K562 (cell line): Measurements from ENCODE around the gene CATSPER3. TPM values are rescaled to one million over a fixed set of nuclear protein-coding genes. Genes with fewer than 3 reads are reported as not detected.
A peak's percentile ranks its signal among the peaks of the same experiment; 100 is the strongest.
"Not testable (repeated sequence)": the region's sequence is repeated elsewhere in the genome, so short reads cannot be mapped to it uniquely, and the experiment has no call there.

ENCODE experiments used
- ATAC-seq: fragments of 200-7000 bp; cut with Tn5 transposase; 3 replicates; pipeline ENCODE4 v1.9.1; 2020; ENCODE audit warnings: moderate library complexity
- BruUV-seq: library from RNA; stranded (reverse); fragments of 400-500 nt; replicated peaks from 2 replicates; lab custom pipeline; 2021; lab: Mats Ljungman, UMichigan
- CTCF ChIA-PET: fragments of 300-600 bp; formaldehyde crosslinking; extraction: SDS; loops from one replicate; lab custom pipeline; 2021; ENCODE audit warnings: low intra/inter-chr PET ratio; lab: Yijun Ruan, JAX
- POLR2A ChIA-PET: fragments of 300-600, 350-650 bp; sonication (Branson Sonifier 250); formaldehyde crosslinking; extraction: SDS; loops from one replicate; lab custom pipeline; 2021; ENCODE audit warnings: antibody characterized with exemption, inconsistent platforms; lab: Yijun Ruan, JAX
- DNase-seq, 4 experiments: peaks; one replicate each; pipeline versions ENCODE4 v3.0.0 to v3.0.0-alpha.2; 2011 to 2018; ENCODE audit warnings: low spot score in 3 of 4, mixed read lengths in 3 of 4; ENCODE audit errors: extremely low read depth in 1 of 4
- FAIRE-seq: peaks from 2 replicates; lab custom pipeline; 2011; peaks lifted over from hg19 to GRCh38; lab: Jason Lieb, UNC
- H2AFZ ChIP-seq: 2 replicates; pipeline ENCODE4 v1.6.0; 2011; ENCODE audit warnings: low read depth, low read length, control low read depth, inconsistent platforms
- H3K27ac ChIP-seq: fragments of 200-600 bp; 3 replicates; pipeline ENCODE4 v1.8.0; 2011; ENCODE audit warnings: low read depth, mild to moderate bottlenecking, control low read depth, inconsistent platforms, low read length, moderate library complexity, mixed read lengths; ENCODE audit errors: extremely low read depth
- H3K27me3 ChIP-seq, 2 experiments: fragments of 300-600 bp in 1 of 2; 2 replicates in 1 of 2; 3 replicates in 1 of 2; pipeline versions ENCODE4 v1.6.0 to v1.8.0; 2011; ENCODE audit warnings: inconsistent platforms in 2 of 2, low read length in 2 of 2, mild to moderate bottlenecking in 1 of 2, mixed read lengths in 1 of 2, moderate library complexity in 1 of 2; ENCODE audit not compliant: control insufficient read depth in 2 of 2, insufficient read depth in 2 of 2
- H3K36me3 ChIP-seq: fragments of 300-600 bp; 3 replicates; pipeline ENCODE4 v1.8.0; 2011; ENCODE audit warnings: mild to moderate bottlenecking, low read length, inconsistent platforms; ENCODE audit not compliant: control insufficient read depth, insufficient read depth
- H3K4me1 ChIP-seq, 2 experiments: fragments of 200-600 bp in 1 of 2; replicated peaks in 1 of 2; 2 replicates in 1 of 2; 3 replicates in 1 of 2; pipeline versions ENCODE4 v1.5.1 to v1.8.0; 2011; ENCODE audit warnings: inconsistent platforms in 2 of 2, low read length in 2 of 2, mild to moderate bottlenecking in 1 of 2, mixed read lengths in 1 of 2, moderate library complexity in 1 of 2; ENCODE audit not compliant: control insufficient read depth in 2 of 2, insufficient read depth in 2 of 2
- H3K4me2 ChIP-seq: 2 replicates; pipeline ENCODE4 v1.6.1; 2011; ENCODE audit warnings: low read length, control low read depth, inconsistent platforms, mixed read lengths; ENCODE audit not compliant: insufficient read depth
- H3K4me3 ChIP-seq: fragments of 200-600 bp; sonication (generic), shearing (Covaris generic); 2 replicates; pipeline ENCODE4 v1.5.1; 2016; ENCODE audit warnings: control low read depth, inconsistent platforms
- H3K79me2 ChIP-seq: fragments of 200-600 bp; 3 replicates; pipeline ENCODE4 v1.8.0; 2011; ENCODE audit warnings: low read length, inconsistent platforms; ENCODE audit not compliant: control insufficient read depth, insufficient read depth
- H3K9ac ChIP-seq, 2 experiments: 2 replicates each; pipeline versions ENCODE4 v1.6.0 to v1.6.1; 2011; ENCODE audit warnings: low read depth in 2 of 2, low read length in 2 of 2, control low read depth in 1 of 2, inconsistent platforms in 1 of 2, mild to moderate bottlenecking in 1 of 2, mixed read lengths in 1 of 2; ENCODE audit not compliant: insufficient read depth in 1 of 2
- H3K9me1 ChIP-seq: one replicate; pipeline ENCODE4 v1.6.0; 2011; ENCODE audit warnings: inconsistent platforms, mild to moderate bottlenecking, low read length, moderate library complexity; ENCODE audit not compliant: control insufficient read depth, insufficient read depth
- H3K9me3 ChIP-seq: replicated peaks from 2 replicates; pipeline ENCODE4 v1.5.1; 2011; ENCODE audit warnings: low read depth, low read length, inconsistent platforms; ENCODE audit not compliant: control insufficient read depth, insufficient read depth
- H4K20me1 ChIP-seq: replicated peaks from 2 replicates; pipeline ENCODE4 v1.6.1; 2011; ENCODE audit warnings: low read length, inconsistent platforms, mixed read lengths; ENCODE audit not compliant: control insufficient read depth, insufficient read depth
- BCOR ChIP-seq: fragments of 450-650 bp; IDR thresholded peaks from 2 replicates; pipeline ENCODE4 v1.6.1; 2016
- KDM1A ChIP-seq, 2 experiments: fragments of 450-650 bp; IDR thresholded peaks; 2 replicates each; pipeline ENCODE4 v1.6.1; 2016; ENCODE audit warnings: mild to moderate bottlenecking in 2 of 2
- MECOM ChIP-seq: fragments of 250-450 bp; sonication (Bioruptor Pico); IDR thresholded peaks from 2 replicates; pipeline ENCODE4 v1.8.0; 2022; ENCODE audit warnings: inconsistent platforms
- ZNF146 ChIP-seq: IDR thresholded peaks from one replicate; pipeline ENCODE4 v1.6.1; 2018; ENCODE audit warnings: missing compliant biosample characterization; ENCODE audit not compliant: unreplicated experiment
- ZSCAN29 ChIP-seq: fragments of 450-650 bp; IDR thresholded peaks from 2 replicates; pipeline ENCODE4 v1.6.1; 2017
- WGBS: fragments of 100-300 bp; shearing (Covaris generic); methylation state at CpG from one replicate; pipeline ENCODE4 v1.1.6; 2016; ENCODE audit warnings: low coverage, mixed read lengths; ENCODE audit not compliant: insufficient coverage; ENCODE audit errors: missing lambda C conversion rate; 5-methylcytosine and 5-hydroxymethylcytosine counted together
- in situ Hi-C: fragments of 300-500 bp; cut with MboI; formaldehyde crosslinking; loops from 4 replicates; pipeline ENCODE4 v1.15.0; 2018; ENCODE audit warnings: inconsistent platforms, mixed read lengths
- intact Hi-C: fragments of 100-400 bp; cut with micrococcal nuclease; formaldehyde crosslinking; loops from 2 replicates; pipeline ENCODE4 v1.14.2; 2022
- polyA plus RNA-seq, 8 experiments: library from polyadenylated mRNA; depleted of rRNA in 4 of 8; stranded (reverse) in 5 of 8; unstranded in 3 of 8; fragments of >200 nt; fragmentation: Nextera tagmentation in 2 of 8; fragmentation: Illumina TruSeq in 1 of 8; extraction: Ambion mirVana in 2 of 8; extraction: Trizol in 1 of 8; gene quantifications; 2 replicates each; pipeline versions ENCODE4 v1.2.1 to v1.2.3, GENCODE V29; 2011 to 2014; ENCODE audit warnings: inconsistent platforms in 1 of 8, missing spikeins in 1 of 8
- total RNA-seq, 7 experiments: library from RNA; depleted of rRNA in 6 of 7; stranded (reverse); fragments of >200 nt in 6 of 7; fragmentation: Illumina TruSeq in 2 of 7; extraction: Trizol in 2 of 7; gene quantifications; 2 replicates each; pipeline versions ENCODE4 v1.2.1 to v1.2.3, GENCODE V29; 2011 to 2021; ENCODE audit warnings: low replicate concordance in 1 of 7
- TF ChIP-seq, protein P1 (sequence below): fragments of 250-450 bp; sonication (Bioruptor Pico); IDR thresholded peaks from 2 replicates; pipeline ENCODE4 v1.6.1; 2021; ENCODE audit warnings: mild to moderate bottlenecking
- TF ChIP-seq, protein P2 (sequence below): fragments of 450-650 bp; IDR thresholded peaks from 2 replicates; pipeline ENCODE4 v1.6.1; 2017; ENCODE audit warnings: mild to moderate bottlenecking, moderate library complexity

The CATSPER3 gene
- total and polyA plus RNA-seq, 9 of the 15 experiments (the other 6 are each of a cell fraction or from before 2014, with no cell fraction given) = 0.14 to 1.5 (median 0.49) TPM

DNA sequence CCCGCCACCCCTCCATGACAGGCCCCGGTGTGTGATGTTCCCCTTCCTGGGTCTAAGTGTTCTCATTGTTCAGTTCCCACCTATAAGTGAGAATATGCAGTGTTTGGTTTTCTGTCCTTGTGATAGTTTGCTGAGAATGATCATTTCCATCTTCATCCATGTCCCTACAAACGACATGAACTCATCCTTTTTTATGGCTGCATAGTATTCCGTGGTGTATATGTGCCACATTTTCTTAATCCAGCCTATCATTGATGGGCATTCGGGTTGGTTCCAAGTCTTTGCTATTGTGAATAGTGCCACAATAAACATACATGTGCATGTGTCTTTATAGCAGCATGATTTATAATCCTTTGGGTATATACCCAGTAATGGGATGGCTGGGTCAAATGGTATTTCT lies 30.4 kb downstream of the CATSPER3 start:
- BruUV-seq, intact Hi-C loops, FAIRE-seq, H3K4me3 ChIP-seq, H3K4me1 ChIP-seq, H3K9me1 ChIP-seq, DNase-seq, H3K4me2 ChIP-seq, H3K36me3 ChIP-seq, H2AFZ ChIP-seq, H3K27me3 ChIP-seq, ATAC-seq, H4K20me1 ChIP-seq, in situ Hi-C loops, CTCF ChIA-PET, POLR2A ChIA-PET, H3K9me3 ChIP-seq, H3K9ac ChIP-seq, H3K79me2 ChIP-seq, H3K27ac ChIP-seq: not testable (repeated sequence)
- 54% methylated on average over 5 of the region's 5 CpGs for WGBS
- TF ChIP-seq ZNF146 (CRISPR knock-in tag) = peak; percentile 83
- peak; percentile 59; the same call in 1 of the 2 replicates for TF ChIP-seq BCOR
- 0 out of 4 replicates have a peak, but pooled peaks of 1 of the 2 experiments have one; percentile 27 for TF ChIP-seq KDM1A (IDR thresholded peaks at IDR 0.05)

- no peaks in the 10 kb centered on the region; the same call in 1 of the 2 replicates for H4K20me1 ChIP-seq
- no peak overlapping the region for H3K4me3 ChIP-seq
- intact Hi-C loops (no loop called here), in situ Hi-C loops (no loop called here)
- no peaks in the 10 kb centered on the region for H3K9me3 ChIP-seq
- FAIRE-seq (no peak), DNase-seq (no peak), ATAC-seq (no peak)
- H3K9ac ChIP-seq = no peak overlapping the region
- H3K4me2 ChIP-seq = no peak overlapping the region
- no peaks in the 10 kb centered on the region for H3K36me3 ChIP-seq
- WGBS = 0% methylated on average over 2 of the region's 3 CpGs
- ChIA-PET CTCF (no interaction called here), POLR2A (no interaction called here)
- no peaks in the 10 kb centered on the region for H3K9me1 ChIP-seq
- no TSS peak for BruUV-seq
- H2AFZ ChIP-seq = no peak overlapping the region
- H3K4me1 ChIP-seq = no peaks in the 10 kb centered on the region
- H3K27me3 ChIP-seq = no peaks in the 10 kb centered on the region
- H3K79me2 ChIP-seq = no peaks in the 10 kb centered on the region
- H3K27ac ChIP-seq = no peak overlapping the region
- TF ChIP-seq ZSCAN29 = no peak
- TF ChIP-seq MECOM = no peak
- TF ChIP-seq, protein P1, sequence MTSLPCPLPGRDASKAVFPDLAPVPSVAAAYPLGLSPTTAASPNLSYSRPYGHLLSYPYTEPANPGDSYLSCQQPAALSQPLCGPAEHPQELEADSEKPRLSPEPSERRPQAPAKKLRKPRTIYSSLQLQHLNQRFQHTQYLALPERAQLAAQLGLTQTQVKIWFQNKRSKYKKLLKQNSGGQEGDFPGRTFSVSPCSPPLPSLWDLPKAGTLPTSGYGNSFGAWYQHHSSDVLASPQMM (CRISPR knock-in tag) = no peak
- TF ChIP-seq, protein P2, sequence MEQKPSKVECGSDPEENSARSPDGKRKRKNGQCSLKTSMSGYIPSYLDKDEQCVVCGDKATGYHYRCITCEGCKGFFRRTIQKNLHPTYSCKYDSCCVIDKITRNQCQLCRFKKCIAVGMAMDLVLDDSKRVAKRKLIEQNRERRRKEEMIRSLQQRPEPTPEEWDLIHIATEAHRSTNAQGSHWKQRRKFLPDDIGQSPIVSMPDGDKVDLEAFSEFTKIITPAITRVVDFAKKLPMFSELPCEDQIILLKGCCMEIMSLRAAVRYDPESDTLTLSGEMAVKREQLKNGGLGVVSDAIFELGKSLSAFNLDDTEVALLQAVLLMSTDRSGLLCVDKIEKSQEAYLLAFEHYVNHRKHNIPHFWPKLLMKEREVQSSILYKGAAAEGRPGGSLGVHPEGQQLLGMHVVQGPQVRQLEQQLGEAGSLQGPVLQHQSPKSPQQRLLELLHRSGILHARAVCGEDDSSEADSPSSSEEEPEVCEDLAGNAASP = no peak
Observed at GRCh38 chr5:135004376-135004775, 36.7 kb downstream of the CATSPER3 start.
